GM20431 (cell line): ENCODE measurements around the gene PCDHA1.
"Not testable (repeated sequence)": the region's sequence is repeated elsewhere in the genome, so short reads cannot be mapped to it uniquely, and the experiment has no call there.

ENCODE experiments used
- in situ Hi-C: fragments of 300-500 bp; cut with MseI, MboI; formaldehyde crosslinking; loops from one replicate; pipeline ENCODE4 v1.15.0; 2020; ENCODE audit warnings: low sequenced_read_pairs; ENCODE audit not compliant: unreplicated experiment

PCDHA1 gene

GRCh38 chr5:140848139-140849102 is 62.5 kb downstream of the PCDHA1 start, which contains the start of gene PCDHA9:
Gene PCDHA9, plus strand, starts transcription at chr5:140848382. Its CDS starts 114 bp downstream, at chr5:140848496.
- in situ Hi-C loops = not testable (repeated sequence)

GRCh38 chr5:140849831-140850634 is 64.1 kb downstream of the PCDHA1 start:
- in situ Hi-C loops = not testable (repeated sequence)

- in situ Hi-C loops = no loop called here
These were observed 70.1 kb downstream of the PCDHA1 start, which contains the start of gene PCDHA10 for GRCh38 chr5:140855772-140856674. Gene PCDHA10, plus strand, starts transcription at chr5:140855897. Its CDS starts 152 bp downstream, at chr5:140856049.

- in situ Hi-C loops = no loop called here
These were observed 71.4 kb downstream of the PCDHA1 start for GRCh38 chr5:140857177-140857986.

- in situ Hi-C loops = no loop called here
These were observed 72.0 kb downstream of the PCDHA1 start for GRCh38 chr5:140857987-140858240.

- in situ Hi-C loops = no loop called here
These were observed 76.7 kb downstream of the PCDHA1 start for GRCh38 chr5:140862441-140863295.

GRCh38 chr5:140868721-140869554 is 83.0 kb downstream of the PCDHA1 start, which contains the start of gene PCDHA11:
Gene PCDHA11, plus strand, starts transcription at chr5:140868957. Its CDS starts 147 bp downstream, at chr5:140869104.
- in situ Hi-C loops = no loop called here

- in situ Hi-C loops = no loop called here
These were observed 83.6 kb downstream of the PCDHA1 start for GRCh38 chr5:140869555-140869886.

GRCh38 chr5:140870221-140871201 is 84.6 kb downstream of the PCDHA1 start:
- in situ Hi-C loops = no loop called here

- in situ Hi-C loops = no loop called here
These were observed 89.4 kb downstream of the PCDHA1 start, which contains the start of gene PCDHA12 for GRCh38 chr5:140875085-140876065. Gene PCDHA12, plus strand, starts transcription at chr5:140875308. Its CDS starts 165 bp downstream, at chr5:140875473.

- in situ Hi-C loops = not testable (repeated sequence)
These were observed 90.8 kb downstream of the PCDHA1 start for GRCh38 chr5:140876541-140877261.

GRCh38 chr5:140877262-140877581 is 91.3 kb downstream of the PCDHA1 start:
- in situ Hi-C loops = no loop called here

- in situ Hi-C loops = no loop called here
These were observed 96.1 kb downstream of the PCDHA1 start, which contains the start of gene PCDHA13 for GRCh38 chr5:140881889-140882590. Gene PCDHA13, plus strand, starts transcription at chr5:140882124. Its CDS starts 145 bp downstream, at chr5:140882269.

- in situ Hi-C loops = no loop called here
These were observed 96.6 kb downstream of the PCDHA1 start for GRCh38 chr5:140882591-140882899.
